T-helper 2 cell treated with Interferon-gamma antibody and Interleukin-4, amounts not matched to agents 5 μg/mL and 100 μg/mL, for 36 hours (primary cell): ENCODE data around the gene FRMPD2.
"Not testable (repeated sequence)": the region's sequence is repeated elsewhere in the genome, so short reads cannot be mapped to it uniquely, and the experiment has no call there.

Experiments used
- DNase-seq: peaks from one replicate; pipeline ENCODE4 v3.0.0; 2021; ENCODE audit warnings: low spot score
- H3K27ac Mint-ChIP-seq: one replicate; pipeline ENCODE4 v1.8.0; 2021; ENCODE audit warnings: mild to moderate bottlenecking, mixed read lengths
- H3K27me3 Mint-ChIP-seq: one replicate; pipeline ENCODE4 v1.8.0; 2021; ENCODE audit warnings: low read depth, mixed read lengths
- H3K36me3 Mint-ChIP-seq: one replicate; pipeline ENCODE4 v1.8.0; 2021; ENCODE audit warnings: low read depth, mixed read lengths
- H3K4me1 Mint-ChIP-seq: one replicate; pipeline ENCODE4 v1.8.0; 2021; ENCODE audit warnings: low read depth, mixed read lengths
- H3K4me3 Mint-ChIP-seq: one replicate; pipeline ENCODE4 v1.8.0; 2022; ENCODE audit warnings: mild to moderate bottlenecking, moderate library complexity, mixed read lengths
- H3K9me3 Mint-ChIP-seq: one replicate; pipeline ENCODE4 v1.8.0; 2021; ENCODE audit warnings: mixed read lengths

Gene FRMPD2

GRCh38 chr10:48221814-48222213 is 52.7 kb downstream of the FRMPD2 start:
- Mint-ChIP-seq H3K27ac (no peak overlapping the region), H3K27me3 (peaks cover 32% of the 10 kb centered on the region), H3K4me1 (no peaks in the 10 kb centered on the region), H3K36me3 (no peaks in the 10 kb centered on the region), H3K9me3 (no peaks in the 10 kb centered on the region), H3K4me3 (no peak overlapping the region)
- DNase-seq, result no peak

GRCh38 chr10:48221031-48221430 is 53.5 kb downstream of the FRMPD2 start:
- not testable (repeated sequence) for H3K4me1 Mint-ChIP-seq, H3K36me3 Mint-ChIP-seq, H3K27ac Mint-ChIP-seq, DNase-seq, H3K4me3 Mint-ChIP-seq, H3K9me3 Mint-ChIP-seq
- peaks cover 32% of the 10 kb centered on the region for H3K27me3 Mint-ChIP-seq

GRCh38 chr10:48219194-48219593 is 55.3 kb downstream of the FRMPD2 start:
- Mint-ChIP-seq H3K27me3 (peaks cover 24% of the 10 kb centered on the region), H3K4me1 (no peaks in the 10 kb centered on the region), H3K9me3 (no peaks in the 10 kb centered on the region), H3K4me3 (no peak overlapping the region), H3K36me3 (no peaks in the 10 kb centered on the region), H3K27ac (no peak overlapping the region)
- no peak for DNase-seq

- Mint-ChIP-seq H3K27me3 (peaks cover 28% of the 10 kb centered on the region), H3K4me1 (no peaks in the 10 kb centered on the region), H3K9me3 (no peaks in the 10 kb centered on the region), H3K36me3 (no peaks in the 10 kb centered on the region), H3K4me3 (no peak overlapping the region), H3K27ac (no peak overlapping the region)
- no peak for DNase-seq
Observed at GRCh38 chr10:48216744-48217143, 57.8 kb downstream of the FRMPD2 start.

GRCh38 chr10:48216204-48216505 is 58.3 kb downstream of the FRMPD2 start:
- Mint-ChIP-seq H3K36me3 (no peaks in the 10 kb centered on the region), H3K4me1 (no peaks in the 10 kb centered on the region), H3K9me3 (no peaks in the 10 kb centered on the region), H3K27ac (no peak overlapping the region), H3K4me3 (no peak overlapping the region), H3K27me3 (peaks cover 27% of the 10 kb centered on the region)
- DNase-seq, result no peak

GRCh38 chr10:48215486-48216203 is 58.9 kb downstream of the FRMPD2 start:
- H3K4me1 Mint-ChIP-seq, result no peaks in the 10 kb centered on the region
- DNase-seq, result peak; percentile 39
- no peaks in the 10 kb centered on the region for H3K9me3 Mint-ChIP-seq
- peaks cover 22% of the 10 kb centered on the region for H3K27me3 Mint-ChIP-seq
- no peaks in the 10 kb centered on the region for H3K36me3 Mint-ChIP-seq
- H3K4me3 Mint-ChIP-seq, result no peak overlapping the region
- H3K27ac Mint-ChIP-seq, result no peak overlapping the region

GRCh38 chr10:48214716-48215485 is 59.6 kb downstream of the FRMPD2 start:
- no peaks in the 10 kb centered on the region for H3K9me3 Mint-ChIP-seq
- no peak overlapping the region for H3K4me3 Mint-ChIP-seq
- H3K27ac Mint-ChIP-seq, result no peak overlapping the region
- no peaks in the 10 kb centered on the region for H3K4me1 Mint-ChIP-seq
- peaks cover 17% of the 10 kb centered on the region for H3K27me3 Mint-ChIP-seq
- H3K36me3 Mint-ChIP-seq, result no peaks in the 10 kb centered on the region
- DNase-seq, result no peak

GRCh38 chr10:48213047-48213446 is 61.4 kb downstream of the FRMPD2 start:
- no peak overlapping the region for H3K27ac Mint-ChIP-seq
- DNase-seq, result no peak
- no peak overlapping the region for H3K4me3 Mint-ChIP-seq
- peaks cover 8% of the 10 kb centered on the region for H3K27me3 Mint-ChIP-seq
- no peaks in the 10 kb centered on the region for H3K36me3 Mint-ChIP-seq
- no peaks in the 10 kb centered on the region for H3K4me1 Mint-ChIP-seq
- H3K9me3 Mint-ChIP-seq, result no peaks in the 10 kb centered on the region

- peaks cover 8% of the 10 kb centered on the region for H3K27me3 Mint-ChIP-seq
- H3K4me1 Mint-ChIP-seq, result no peaks in the 10 kb centered on the region
- H3K4me3 Mint-ChIP-seq, result no peak overlapping the region
- no peak for DNase-seq
- no peaks in the 10 kb centered on the region for H3K9me3 Mint-ChIP-seq
- no peaks in the 10 kb centered on the region for H3K36me3 Mint-ChIP-seq
- H3K27ac Mint-ChIP-seq, result no peak overlapping the region
Observed at GRCh38 chr10:48211777-48212176, 62.7 kb downstream of the FRMPD2 start.

- Mint-ChIP-seq H3K27ac (no peak overlapping the region), H3K4me3 (no peak overlapping the region), H3K4me1 (no peaks in the 10 kb centered on the region), H3K9me3 (no peaks in the 10 kb centered on the region), H3K36me3 (no peaks in the 10 kb centered on the region), H3K27me3 (peaks cover 8% of the 10 kb centered on the region)
- no peak for DNase-seq
Observed at GRCh38 chr10:48210966-48211365, 63.5 kb downstream of the FRMPD2 start.

- Mint-ChIP-seq H3K27me3 (peaks cover 8% of the 10 kb centered on the region), H3K27ac (no peak overlapping the region), H3K9me3 (no peaks in the 10 kb centered on the region), H3K4me1 (no peaks in the 10 kb centered on the region), H3K4me3 (no peak overlapping the region), H3K36me3 (no peaks in the 10 kb centered on the region)
- no peak for DNase-seq
Observed at GRCh38 chr10:48210391-48210790, 64.1 kb downstream of the FRMPD2 start.

- Mint-ChIP-seq H3K4me3 (no peak overlapping the region), H3K27me3 (peaks cover 8% of the 10 kb centered on the region), H3K9me3 (no peaks in the 10 kb centered on the region), H3K27ac (no peak overlapping the region), H3K36me3 (no peaks in the 10 kb centered on the region), H3K4me1 (no peaks in the 10 kb centered on the region)
- no peak for DNase-seq
Observed at GRCh38 chr10:48209241-48209640, 65.3 kb downstream of the FRMPD2 start.

- Mint-ChIP-seq H3K27ac (no peak overlapping the region), H3K9me3 (no peaks in the 10 kb centered on the region), H3K36me3 (no peaks in the 10 kb centered on the region), H3K4me3 (no peak overlapping the region), H3K27me3 (peaks cover 5% of the 10 kb centered on the region), H3K4me1 (peaks cover 4% of the 10 kb centered on the region)
- DNase-seq, result no peak
Observed at GRCh38 chr10:48207853-48208252, 66.6 kb downstream of the FRMPD2 start.

- no peaks in the 10 kb centered on the region for H3K27me3 Mint-ChIP-seq
- H3K4me1 Mint-ChIP-seq, result peaks cover 4% of the 10 kb centered on the region
Observed at GRCh38 chr10:48206482-48207250, 67.8 kb downstream of the FRMPD2 start.

More at GRCh38 chr10:48206482-48207250, 67.8 kb downstream of the FRMPD2 start:
- no peaks in the 10 kb centered on the region for H3K9me3 Mint-ChIP-seq
- no peaks in the 10 kb centered on the region for H3K36me3 Mint-ChIP-seq
- no peak for DNase-seq
- no peak overlapping the region for H3K4me3 Mint-ChIP-seq
- H3K27ac Mint-ChIP-seq, result no peak overlapping the region
